HCT116 (cell line): ENCODE data around the gene AKAP13. TPM values are rescaled to one million over a fixed set of nuclear protein-coding genes. Genes with fewer than 3 reads are reported as not detected.

ENCODE experiments used
- ATAC-seq: fragments of 200-7000 bp; cut with Tn5 transposase; 2 replicates; pipeline ENCODE4 v1.9.1; 2020; ENCODE audit warnings: mild to moderate bottlenecking, moderate library complexity
- BruUV-seq: library from RNA; stranded (reverse); fragments of 400-500 nt; replicated peaks from 2 replicates; lab custom pipeline; 2021; lab: Mats Ljungman, UMichigan
- CTCF ChIA-PET: fragments of 300-600 bp; sonication (Branson Sonifier 250); formaldehyde crosslinking; loops from one replicate; lab custom pipeline; 2021; ENCODE audit warnings: antibody characterized with exemption; lab: Charles Lee
- POLR2A ChIA-PET: fragments of 300-600, 350-600 bp; sonication (Branson Sonifier 250); formaldehyde crosslinking; loops from one replicate; lab custom pipeline; 2021; ENCODE audit warnings: antibody characterized with exemption; lab: Charles Lee
- RAD21 ChIA-PET, 2 experiments: fragments of 300-600 bp; sonication (Branson Sonifier 250); formaldehyde crosslinking; loops; one replicate each; lab custom pipeline; 2023; ENCODE audit warnings: low total read pairs in 2 of 2; ENCODE audit not compliant: uncharacterized antibody in 2 of 2, unreplicated experiment in 2 of 2, low non-redundant PET in 1 of 2; lab: Charles Lee
- DNase-seq: peaks from one replicate; pipeline ENCODE4 v3.0.0-alpha.2; 2010; ENCODE audit warnings: low read depth, low spot score
- H2AFZ ChIP-seq: fragments of 200-600 bp; shearing (Covaris generic), sonication (generic); 2 replicates; pipeline ENCODE4 v1.6.1; 2017; ENCODE audit warnings: low read depth, mixed run types, mixed read lengths, antibody characterized with exemption, low read length; ENCODE audit not compliant: poor library complexity, severe bottlenecking
- H3K27ac ChIP-seq: 2 replicates; pipeline ENCODE4 v1.5.1; 2012; ENCODE audit warnings: low read depth, low read length
- H3K27me3 ChIP-seq: fragments of 200-600 bp; sonication (generic); 2 replicates; pipeline ENCODE4 v1.6.1; 2016; ENCODE audit warnings: mixed run types, low read length, mixed read lengths; ENCODE audit not compliant: insufficient read depth
- H3K36me3 ChIP-seq, 2 experiments: fragments of 200-500 bp in 1 of 2; fragments of 200-600 bp in 1 of 2; sonication (Bioruptor generic) in 1 of 2; sonication (generic) in 1 of 2; 2 replicates each; pipeline versions ENCODE4 v1.5.1 to v1.6.1; 2014 to 2016; ENCODE audit warnings: low read length in 2 of 2, inconsistent platforms in 1 of 2, mixed read lengths in 1 of 2, mixed run types in 1 of 2; ENCODE audit not compliant: insufficient read depth in 2 of 2, control insufficient read depth in 1 of 2
- H3K4me1 ChIP-seq, 2 experiments: fragments of 200-600 bp in 1 of 2; sonication (generic) in 1 of 2; 2 replicates each; pipeline versions ENCODE4 v1.5.1 to v1.6.1; 2012 to 2017; ENCODE audit warnings: low read length in 2 of 2, inconsistent platforms in 1 of 2, mild to moderate bottlenecking in 1 of 2, mixed read lengths in 1 of 2, mixed run types in 1 of 2, moderate library complexity in 1 of 2; ENCODE audit not compliant: insufficient read depth in 2 of 2, control insufficient read depth in 1 of 2
- H3K4me2 ChIP-seq: fragments of 200-600 bp; sonication (generic); 2 replicates; pipeline ENCODE4 v1.6.1; 2017; ENCODE audit warnings: mixed run types, low read length, mixed read lengths
- H3K4me3 ChIP-seq, 2 experiments: fragments of 200-600 bp in 1 of 2; sonication (generic) in 1 of 2; replicated peaks in 1 of 2; 2 replicates each; pipeline ENCODE4 v1.5.1; 2011 to 2016; ENCODE audit warnings: low read length in 2 of 2, control low read depth in 1 of 2, low read depth in 1 of 2, mild to moderate bottlenecking in 1 of 2, mixed read lengths in 1 of 2, mixed run types in 1 of 2
- H3K79me2 ChIP-seq: fragments of 200-600 bp; sonication (generic); 2 replicates; pipeline ENCODE4 v1.6.1; 2017; ENCODE audit warnings: mild to moderate bottlenecking, mixed run types, low read length, moderate library complexity, mixed read lengths; ENCODE audit not compliant: insufficient read depth
- H3K9ac ChIP-seq: fragments of 200-600 bp; sonication (generic); 2 replicates; pipeline ENCODE4 v1.6.1; 2016; ENCODE audit warnings: low read length, mixed read lengths
- H3K9me2 ChIP-seq: fragments of 200-600 bp; sonication (generic), shearing (Covaris generic); 2 replicates; pipeline ENCODE4 v1.6.1; 2017; ENCODE audit warnings: mixed run types, mild to moderate bottlenecking, moderate library complexity; ENCODE audit not compliant: insufficient read depth
- H3K9me3 ChIP-seq, 2 experiments: fragments of 200-500 bp in 1 of 2; fragments of 200-600 bp in 1 of 2; sonication (Bioruptor generic) in 1 of 2; sonication (generic) in 1 of 2; 2 replicates each; pipeline ENCODE4 v1.6.1; 2014 to 2017; ENCODE audit warnings: low read length in 2 of 2, mixed read lengths in 2 of 2, inconsistent platforms in 1 of 2, low read depth in 1 of 2, mild to moderate bottlenecking in 1 of 2, mixed run types in 1 of 2, moderate library complexity in 1 of 2; ENCODE audit not compliant: control insufficient read depth in 1 of 2, insufficient read depth in 1 of 2
- H4K20me1 ChIP-seq: fragments of 200-600 bp; sonication (generic), shearing (Covaris generic); 2 replicates; pipeline ENCODE4 v1.6.1; 2017; ENCODE audit warnings: mixed run types, mild to moderate bottlenecking, moderate library complexity; ENCODE audit not compliant: insufficient read depth
- CEBPB ChIP-seq: IDR thresholded peaks from 2 replicates; pipeline ENCODE4 v1.6.1; 2012; ENCODE audit warnings: low read depth
- ELF1 ChIP-seq: IDR thresholded peaks from 2 replicates; pipeline ENCODE4 v1.6.1; 2012; ENCODE audit warnings: low read depth, borderline replicate concordance
- EZH2 ChIP-seq: fragments of 200-600 bp; sonication (generic); IDR thresholded peaks from 2 replicates; pipeline ENCODE4 v1.6.1; 2017; ENCODE audit warnings: antibody characterized with exemption, mixed run types
- EZH2phosphoT487 ChIP-seq: fragments of 200-600 bp; IDR thresholded peaks from 2 replicates; pipeline ENCODE4 v1.6.1; 2018; ENCODE audit warnings: antibody characterized with exemption, borderline replicate concordance
- FOSL1 ChIP-seq: IDR thresholded peaks from 2 replicates; pipeline ENCODE4 v1.6.1; 2012; ENCODE audit warnings: low read depth
- JUND ChIP-seq: IDR thresholded peaks from 2 replicates; pipeline ENCODE4 v1.6.1; 2012
- MAX ChIP-seq: IDR thresholded peaks from 2 replicates; pipeline ENCODE4 v1.6.1; 2012
- POLR2A ChIP-seq: IDR thresholded peaks from 2 replicates; pipeline ENCODE4 v1.7.0; 2011; ENCODE audit warnings: borderline replicate concordance; ENCODE audit not compliant: insufficient read depth, insufficient read length; ENCODE audit errors: extremely low read depth
- RAD21 ChIP-seq: IDR thresholded peaks from 2 replicates; pipeline ENCODE4 v1.6.1; 2012; ENCODE audit warnings: low read depth, mild to moderate bottlenecking
- REST ChIP-seq: IDR thresholded peaks from 2 replicates; pipeline ENCODE4 v1.6.1; 2012; ENCODE audit warnings: low read depth
- SP1 ChIP-seq: IDR thresholded peaks from 2 replicates; pipeline ENCODE4 v1.6.1; 2012; ENCODE audit warnings: low read depth
- SRF ChIP-seq: IDR thresholded peaks from 2 replicates; pipeline ENCODE4 v1.6.1; 2012; ENCODE audit warnings: low read depth
- YY1 ChIP-seq: IDR thresholded peaks from 2 replicates; pipeline ENCODE4 v1.6.1; 2011; ENCODE audit warnings: low read length, low read depth, moderate library complexity, mild to moderate bottlenecking; ENCODE audit not compliant: insufficient replicate concordance; ENCODE audit errors: extremely low read depth
- ZNF274 ChIP-seq: fragments of 200-500 bp; sonication (Bioruptor generic); IDR thresholded peaks from 2 replicates; pipeline ENCODE4 v1.6.1; 2014; ENCODE audit warnings: mild to moderate bottlenecking, low read depth, low read length, inconsistent platforms
- intact Hi-C: fragments of 100-400 bp; cut with micrococcal nuclease; formaldehyde crosslinking; loops from 2 replicates; pipeline ENCODE4 v1.10.0; 2022
- total RNA-seq: library from RNA; stranded (reverse); gene quantifications from one replicate; pipeline ENCODE4 v1.2.1, GENCODE V29; 2021; ENCODE audit not compliant: unreplicated experiment

The AKAP13 gene
- total RNA-seq, 1 experiment from 2014 or later = 43.1 TPM

DNA sequence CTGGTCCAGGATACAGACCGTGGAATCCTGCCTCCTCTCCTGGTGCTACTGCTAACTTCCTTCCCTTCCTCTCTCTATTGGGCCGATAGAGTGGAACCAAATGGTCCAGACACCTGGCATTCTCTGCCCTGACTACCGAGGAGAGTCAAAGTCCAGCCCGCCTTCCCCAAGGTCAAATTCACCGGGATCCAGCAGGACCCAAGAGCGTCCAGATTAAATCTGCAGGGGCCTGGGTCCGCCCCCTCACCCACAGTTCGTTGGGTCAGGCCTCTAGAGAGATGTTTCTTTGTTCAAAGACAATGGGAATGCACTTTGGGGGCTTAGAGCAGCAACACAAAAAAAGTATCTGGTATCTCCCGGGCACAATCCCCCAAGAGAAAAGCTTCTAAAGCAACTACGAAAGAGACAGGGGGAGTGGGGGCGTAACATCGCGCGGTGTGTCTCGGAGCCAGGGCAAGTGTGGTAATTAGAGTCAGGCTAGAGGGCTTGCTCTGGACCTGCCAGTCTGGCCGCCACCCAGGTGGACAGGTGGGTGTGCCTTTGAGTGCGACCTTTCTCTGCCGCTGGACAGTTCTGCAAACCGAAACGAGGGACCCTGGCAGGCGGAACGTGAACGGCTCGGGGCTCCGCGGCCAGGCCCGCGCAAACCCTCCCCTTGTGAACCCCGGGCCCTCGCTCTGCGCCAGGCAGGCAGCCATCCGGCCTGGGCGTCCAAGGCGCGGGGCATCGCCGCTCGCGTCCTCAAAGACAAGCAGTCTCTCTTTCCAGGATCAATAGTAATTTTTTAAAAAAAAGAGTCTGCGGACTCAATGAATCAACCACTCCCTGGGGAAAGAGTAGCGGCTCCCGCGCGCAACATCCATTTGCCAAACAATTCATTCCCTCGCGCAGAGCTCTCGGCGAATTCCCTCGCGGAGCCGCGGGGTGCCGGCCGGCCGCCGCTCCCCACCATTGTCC, 413.5 kb downstream of the AKAP13 start:
- Histone ChIP-seq H3K27me3 (no peaks in the 10 kb centered on the region), H2AFZ (no peak overlapping the region), H3K4me1 (peaks cover 22 to 36% of the 10 kb centered on the region in 2 experiments), H3K79me2 (peaks cover 20% of the 10 kb centered on the region), H3K9me2 (no peaks in the 10 kb centered on the region), H3K9ac (peak overlapping the region; percentile 79), H3K9me3 (no peaks in the 10 kb centered on the region), H3K4me3 (peak overlapping the region; percentile 69 to 85), H3K27ac (peak overlapping the region; percentile 68), H3K36me3 (no peaks in the 10 kb centered on the region), H4K20me1 (no peaks in the 10 kb centered on the region), H3K4me2 (peak overlapping the region; percentile 94)
- no peak for DNase-seq
- ChIA-PET RAD21 (no interaction called here), POLR2A (interaction anchor here (1.5 kb wide), 1 partner anchor 7 kb away, joined by 9 read pairs; no protein-coding TSS in a partner anchor), CTCF (interaction anchor here (2.3 kb wide), 1 partner anchor 46 kb away, joined by 6 read pairs; no protein-coding TSS in a partner anchor)
- intact Hi-C loops = no loop called here
- BruUV-seq = TSS peak; percentile 53
- ATAC-seq = peak; percentile 20
- TF ChIP-seq POLR2A (no peak), FOSL1 (no peak), MAX (no peak), CEBPB (no peak), REST (no peak), EZH2 (no peak), ELF1 (no peak), JUND (no peak), EZH2phosphoT487 (no peak), ZNF274 (no peak), SRF (no peak), SP1 (no peak), RAD21 (no peak), YY1 (no peak)
